LHCN-M2 (cell line): ENCODE measurements around the gene PHF13. TPM values are rescaled to one million over a fixed set of nuclear protein-coding genes. Genes with fewer than 3 reads are reported as not detected.
"Not testable (repeated sequence)": the region's sequence is repeated elsewhere in the genome, so short reads cannot be mapped to it uniquely, and the experiment has no call there.

Experiments
- DNase-seq: peaks from one replicate; pipeline ENCODE4 v3.0.0-alpha.2; 2012; ENCODE audit warnings: low read depth
- total RNA-seq: library from RNA; depleted of rRNA; stranded (reverse); fragments of >200 nt; gene quantifications from 2 replicates; pipeline ENCODE4 v1.2.3, GENCODE V29; 2014

Gene PHF13
- total RNA-seq, 1 experiment from 2014 or later = 11.7 TPM

DNA sequence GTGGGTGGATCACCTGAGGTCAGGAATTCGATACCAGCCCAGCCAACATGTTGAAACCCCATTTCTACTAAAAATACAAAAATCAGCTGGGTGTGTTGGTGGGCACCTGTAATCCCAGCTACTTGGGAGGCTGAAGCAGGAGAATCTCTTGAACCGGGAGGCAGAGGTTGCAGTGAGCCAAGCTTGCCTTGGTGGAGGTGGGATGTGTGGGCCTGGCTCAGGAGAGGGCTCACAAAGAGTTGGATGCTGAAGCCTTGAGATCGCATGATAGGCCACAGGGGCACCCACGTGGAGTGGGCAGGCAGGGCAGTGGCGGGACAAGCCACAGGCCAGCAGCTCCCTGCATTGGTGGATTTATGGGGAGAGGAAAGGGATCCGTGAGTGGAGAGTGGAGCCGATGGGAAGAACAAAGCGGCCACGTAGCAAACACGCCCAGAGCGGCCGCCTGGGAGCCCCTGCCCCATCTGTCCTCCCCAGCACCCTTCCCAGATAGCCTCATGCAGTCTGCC is 15.5 kb downstream of the PHF13 start:
- DNase-seq = no peak

- no peak for DNase-seq
These were observed 16.5 kb downstream of the PHF13 start for GRCh38 chr1:6630027-6630426.

DNA sequence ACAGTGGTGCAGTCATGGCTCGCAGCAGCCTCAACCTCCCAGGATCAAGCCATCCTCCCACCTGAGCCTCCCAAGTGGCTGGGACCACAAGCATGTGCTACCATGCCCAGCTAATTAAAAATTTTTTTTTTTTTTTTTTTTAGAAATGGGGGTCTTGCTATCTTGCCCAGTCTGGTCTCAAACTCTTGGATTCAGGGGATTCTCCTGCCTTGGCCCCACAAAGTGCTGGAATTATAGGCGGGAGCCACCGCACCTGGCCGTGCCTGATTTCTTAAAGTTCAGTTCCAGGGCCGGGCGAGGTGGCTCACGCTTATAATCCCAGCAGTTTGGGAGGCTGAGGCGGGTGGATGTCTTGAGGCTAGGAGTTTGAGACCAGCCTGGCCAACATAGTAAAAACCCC is 17.5 kb downstream of the PHF13 start:
- DNase-seq = no peak

DNA sequence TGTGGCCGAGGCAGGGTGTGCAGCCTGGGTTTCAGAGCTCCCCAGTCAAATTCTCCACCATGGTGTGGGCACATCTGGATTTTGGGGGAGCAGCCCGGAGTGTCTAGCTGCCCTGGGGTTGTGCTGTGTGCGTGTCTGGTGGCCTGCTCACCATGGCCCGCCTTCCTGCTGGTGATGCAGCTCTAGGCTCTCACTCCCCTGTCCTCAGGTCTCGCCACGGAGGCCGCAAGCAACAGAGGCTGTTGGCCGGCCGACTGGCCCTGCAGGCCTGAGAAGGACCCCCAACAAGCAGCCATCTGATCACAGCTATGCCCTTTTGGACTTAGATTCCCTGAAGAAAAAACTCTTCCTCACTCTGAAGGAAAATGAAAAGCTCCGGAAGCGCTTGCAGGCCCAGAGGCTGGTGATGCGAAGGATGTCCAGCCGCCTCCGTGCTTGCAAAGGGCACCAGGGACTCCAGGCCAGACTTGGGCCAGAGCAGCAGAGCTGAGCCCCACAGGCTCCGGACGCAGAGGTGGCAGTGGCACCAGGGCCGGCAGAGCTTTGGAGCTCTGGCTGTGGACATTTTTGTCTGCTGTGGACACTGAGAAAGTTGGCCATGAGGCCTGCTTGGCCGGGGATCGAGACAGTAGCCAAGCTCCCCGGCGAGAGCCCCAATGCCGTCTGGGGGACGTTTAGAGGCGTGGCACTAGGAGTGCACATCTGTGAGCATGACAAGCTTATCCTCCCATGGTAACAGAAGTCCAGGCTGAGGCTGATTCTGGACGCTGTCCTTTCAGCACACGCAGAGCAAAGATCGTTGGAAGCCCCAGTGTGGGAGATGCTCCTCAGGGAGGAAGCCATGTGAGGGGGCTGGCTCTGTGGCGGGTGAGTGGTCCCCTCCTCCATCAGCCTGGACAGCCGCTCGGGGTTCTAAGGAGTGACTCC is 19.3 kb downstream of the PHF13 start:
- DNase-seq = no peak

DNA sequence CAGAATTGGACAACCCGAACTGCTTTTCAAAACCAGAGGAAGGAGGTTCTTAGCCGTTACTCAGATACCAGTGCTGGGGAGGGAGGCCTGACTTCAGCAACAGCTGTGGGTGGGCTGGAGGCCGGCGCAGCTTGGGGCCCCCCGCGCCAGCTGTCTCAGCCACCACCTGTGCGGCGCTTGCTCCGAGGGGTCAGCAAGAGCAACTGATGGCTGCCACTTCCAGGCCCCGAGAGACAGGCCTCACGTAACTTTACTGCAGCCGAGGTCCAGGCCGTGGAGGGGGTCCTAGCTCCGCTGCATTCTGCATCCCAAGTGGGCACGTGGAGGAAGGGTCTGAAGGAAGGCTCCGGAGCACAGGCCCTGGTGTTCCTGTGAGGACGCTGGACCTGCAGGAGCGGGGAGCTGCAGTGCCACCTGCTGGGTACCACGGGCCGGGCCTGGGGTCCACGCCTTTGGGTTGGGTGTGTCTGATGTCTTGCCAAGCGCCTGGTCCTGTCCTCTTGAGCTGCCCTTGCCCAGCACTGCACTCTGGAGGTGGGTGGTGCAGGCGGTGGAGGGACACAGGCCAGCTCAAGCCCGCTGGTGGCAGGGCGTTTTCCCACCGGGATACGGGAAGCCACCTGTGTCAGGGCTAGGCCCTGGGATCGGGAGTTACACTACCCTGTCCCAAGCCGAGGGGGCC is 21.0 kb downstream of the PHF13 start:
- DNase-seq = peak; percentile 23

GRCh38 chr1:6635161-6635909 is 21.8 kb downstream of the PHF13 start:
- DNase-seq = no peak

DNA sequence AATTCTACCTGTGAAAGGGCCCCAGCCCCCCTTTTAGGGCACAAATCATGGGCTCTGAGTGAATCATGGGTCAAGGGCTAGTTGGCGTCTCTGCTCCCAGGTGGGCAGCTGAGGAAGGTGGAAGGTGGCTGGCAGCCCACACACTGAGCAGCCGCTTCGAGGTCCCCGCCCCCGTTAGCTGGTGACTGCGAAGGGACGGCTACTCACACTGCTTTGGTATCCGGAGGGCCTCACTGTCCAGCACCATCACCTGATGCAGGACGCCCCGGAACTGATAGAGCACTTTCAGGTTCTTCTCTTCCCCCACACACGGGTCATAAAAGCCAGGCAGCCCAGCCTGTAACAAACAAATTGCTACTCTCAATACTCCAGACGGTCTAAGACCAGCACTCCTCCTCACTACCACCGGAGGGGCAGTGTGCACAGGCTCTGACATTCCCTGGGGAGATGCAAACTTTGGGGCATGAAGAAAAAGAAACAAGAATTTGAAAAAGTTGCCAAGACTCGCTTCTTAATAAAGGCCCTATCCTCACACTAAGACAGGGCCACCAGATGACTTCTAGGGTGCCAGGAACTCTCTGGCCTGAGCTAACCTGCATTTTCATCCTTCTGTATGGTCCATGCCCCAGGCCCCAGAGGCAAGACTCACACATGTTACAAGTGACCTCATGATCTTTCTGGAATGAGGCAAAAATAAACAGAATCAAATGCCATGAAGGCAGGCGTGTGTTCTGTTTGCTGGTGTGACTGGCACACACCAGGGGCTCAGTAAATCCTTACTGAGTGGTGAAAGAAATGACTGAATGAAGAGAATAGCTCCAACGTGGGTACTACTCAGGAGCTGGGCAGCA is 22.6 kb downstream of the PHF13 start:
- no peak for DNase-seq

- not testable (repeated sequence) for DNase-seq
These were observed 23.2 kb downstream of the PHF13 start for GRCh38 chr1:6636778-6637177.

- no peak for DNase-seq
These were observed 24.2 kb downstream of the PHF13 start for GRCh38 chr1:6637770-6638169.

DNA sequence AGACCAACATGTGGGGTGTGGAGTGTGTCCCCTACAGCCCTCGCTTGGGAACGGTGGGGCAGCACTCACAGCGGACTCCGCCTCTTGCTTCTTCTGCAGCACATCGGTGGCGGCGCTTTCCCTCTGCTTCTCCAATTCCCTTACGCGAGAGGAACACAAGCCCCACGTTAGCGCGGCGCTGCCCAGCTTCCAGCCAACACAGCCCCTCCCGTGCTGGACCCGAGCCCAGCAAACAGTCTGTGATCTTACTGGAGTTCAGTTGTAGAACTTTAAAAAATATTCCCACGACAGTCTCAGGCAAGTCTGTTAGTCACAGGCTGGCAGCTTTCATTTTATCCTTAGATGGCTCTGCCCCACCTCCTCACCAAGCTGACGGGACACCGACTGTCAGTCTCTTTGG is 24.7 kb downstream of the PHF13 start:
- DNase-seq = no peak

DNA sequence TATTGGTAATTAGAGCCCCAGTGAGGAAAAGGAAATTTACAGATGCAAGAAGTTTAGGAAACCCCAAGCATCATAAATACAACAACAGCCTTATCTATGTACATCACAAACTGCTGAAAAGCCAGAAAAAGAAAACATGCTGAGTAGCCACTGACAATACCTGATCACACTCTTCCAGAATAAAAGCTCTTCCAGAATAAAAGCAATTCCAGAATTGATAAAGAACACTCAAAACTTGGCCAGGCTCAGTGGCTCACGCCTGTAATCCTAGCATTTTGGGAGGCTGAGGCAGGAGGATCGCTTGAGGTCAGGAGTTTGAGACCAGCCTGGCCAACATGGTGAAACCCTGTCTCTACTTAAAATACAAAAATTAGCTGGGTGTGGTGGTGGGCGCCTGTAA is 27.3 kb downstream of the PHF13 start:
- not testable (repeated sequence) for DNase-seq

GRCh38 chr1:6645018-6645417 is 31.5 kb downstream of the PHF13 start:
- no peak for DNase-seq

GRCh38 chr1:6646499-6647148 is 33.1 kb downstream of the PHF13 start:
- DNase-seq = peak; percentile 48

DNA sequence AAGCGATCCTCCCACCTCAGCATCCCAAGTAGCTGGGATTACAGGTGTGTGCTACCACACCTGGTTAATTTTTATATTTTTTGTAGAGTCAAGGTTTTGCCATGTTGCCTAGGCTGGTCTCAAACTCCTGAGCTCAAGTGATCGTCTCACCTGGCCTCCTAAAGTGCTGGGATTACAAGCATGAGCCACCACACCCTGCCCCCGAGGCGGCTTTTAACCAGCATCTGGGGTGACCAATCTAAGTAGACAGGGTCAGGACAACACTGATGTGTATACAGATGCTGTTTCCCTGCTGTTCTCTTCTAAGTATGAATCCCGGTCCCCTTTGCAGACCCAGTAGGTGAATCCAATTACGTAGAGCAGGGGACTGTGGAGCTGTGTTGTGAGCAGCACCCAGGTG is 35.0 kb downstream of the PHF13 start:
- no peak for DNase-seq

DNA sequence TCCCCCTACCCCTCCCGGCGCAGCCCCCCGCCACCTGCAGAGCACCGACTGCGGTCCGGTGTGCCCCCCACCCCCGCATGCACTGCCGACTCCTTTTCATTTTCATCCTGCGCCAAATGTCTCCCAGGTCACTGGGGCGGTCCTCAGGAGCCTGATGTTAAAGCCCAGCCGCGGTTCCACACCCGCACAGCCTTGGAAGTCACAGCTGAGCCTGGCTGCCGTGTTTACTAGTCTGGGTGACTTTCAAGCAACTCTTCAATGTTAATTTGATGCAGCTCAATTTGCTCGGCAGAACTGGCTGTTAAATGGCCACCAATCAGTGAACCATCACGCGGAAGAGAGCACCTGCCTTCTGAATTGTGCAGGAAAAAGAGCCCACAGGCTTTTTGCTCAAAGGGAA is 38.4 kb downstream of the PHF13 start:
- no peak for DNase-seq

DNA sequence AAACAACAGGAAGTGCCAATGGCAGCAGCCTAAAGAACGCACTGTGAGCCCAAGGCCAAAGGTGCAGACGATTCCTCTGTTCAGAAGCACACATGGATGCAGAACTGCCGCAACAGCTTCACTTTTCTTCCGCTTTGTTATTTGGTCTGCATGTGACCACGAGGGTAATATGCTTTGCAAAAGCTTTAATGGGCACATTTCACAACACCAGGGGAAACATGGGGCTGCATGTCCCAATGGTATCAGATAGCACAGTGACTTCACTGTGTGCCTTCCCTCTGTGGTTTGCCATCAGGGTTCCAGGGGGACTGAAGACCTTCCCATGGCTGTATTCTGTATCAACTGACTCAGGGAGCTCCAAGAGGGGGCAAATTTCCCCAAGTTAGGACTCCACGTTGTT is 39.5 kb downstream of the PHF13 start:
- no peak for DNase-seq

- DNase-seq = no peak
These were observed 40.1 kb downstream of the PHF13 start for GRCh38 chr1:6653436-6654290.

- DNase-seq = no peak
These were observed 43.6 kb downstream of the PHF13 start for GRCh38 chr1:6657138-6657537.

DNA sequence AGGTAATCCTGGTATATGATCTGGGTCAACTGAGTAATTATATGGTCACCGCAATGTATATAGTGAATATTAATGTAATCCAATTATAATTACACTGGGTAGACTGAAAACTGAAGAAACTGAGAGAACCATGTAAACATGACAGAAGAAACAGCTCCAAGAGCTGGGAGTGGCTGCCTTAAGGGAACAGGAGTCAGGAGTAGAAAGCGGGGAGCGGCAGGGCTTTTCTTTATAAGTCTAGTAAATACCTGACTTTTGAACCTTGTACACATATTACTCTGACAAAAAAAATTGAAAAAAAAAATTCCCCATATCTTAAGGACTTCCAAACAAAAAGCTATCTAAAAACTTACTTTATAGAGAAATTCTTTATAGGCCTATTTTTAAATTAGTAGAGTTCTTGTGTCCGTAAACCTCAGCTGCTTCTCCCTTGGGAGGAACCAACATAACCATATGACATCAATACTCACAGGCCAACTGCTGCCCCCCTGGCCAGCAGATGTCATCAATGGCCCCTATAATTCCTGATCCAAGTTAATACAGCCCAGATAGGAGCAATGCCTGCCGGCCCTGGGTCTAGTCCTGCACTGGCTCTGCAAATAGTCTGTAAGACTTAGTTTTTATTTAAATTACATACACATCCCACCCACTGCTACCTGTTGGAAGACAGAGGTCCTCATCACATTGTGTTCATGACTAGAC is 45.0 kb downstream of the PHF13 start:
- no peak for DNase-seq
